HFFc6 (cell line): ENCODE measurements around the gene FBXO2. TPM values are rescaled to one million over a fixed set of nuclear protein-coding genes. Genes with fewer than 3 reads are reported as not detected.
A peak's percentile ranks its signal among the peaks of the same experiment; 100 is the strongest.

Source experiments
- DNase-seq: peaks from one replicate; pipeline ENCODE4 v3.0.0-alpha.2; 2018
- H3K27ac Mint-ChIP-seq: 2 replicates; pipeline ENCODE4 v1.8.0; 2020; ENCODE audit warnings: mild to moderate bottlenecking, mixed read lengths
- H3K27me3 Mint-ChIP-seq: 2 replicates; pipeline ENCODE4 v1.8.0; 2021; ENCODE audit warnings: mild to moderate bottlenecking, moderate library complexity, mixed read lengths; ENCODE audit not compliant: insufficient read depth
- H3K36me3 Mint-ChIP-seq: 2 replicates; pipeline ENCODE4 v1.8.0; 2021; ENCODE audit warnings: low read depth, mixed read lengths
- H3K4me1 Mint-ChIP-seq: 2 replicates; pipeline ENCODE4 v1.8.0; 2020; ENCODE audit warnings: low read depth, mixed read lengths
- H3K4me3 Mint-ChIP-seq: 2 replicates; pipeline ENCODE4 v1.8.0; 2020; ENCODE audit warnings: mild to moderate bottlenecking, moderate library complexity, mixed read lengths
- H3K9me3 Mint-ChIP-seq: 2 replicates; pipeline ENCODE4 v1.8.0; 2020; ENCODE audit warnings: mild to moderate bottlenecking, mixed read lengths
- total RNA-seq, 6 experiments: library from RNA; stranded (reverse); fragmentation: NEBNext Ultra II Directional; extraction: Animal tissue kit (Norgen Biotek cat#: 25700); gene quantifications; 2 replicates in 1 of 6; 3 replicates in 5 of 6; pipeline ENCODE4 v1.2.3, GENCODE V29; 2021
- TF ChIP-seq, protein P1 (sequence below): fragments of 200-600 bp; sonication (generic); IDR thresholded peaks from 2 replicates; pipeline ENCODE4 v1.5.0; 2021; ENCODE audit warnings: antibody characterized with exemption, mild to moderate bottlenecking

The FBXO2 gene
- total RNA-seq, 6 experiments from 2014 or later: 0.66 to 1.7 (median 0.78) TPM

DNA sequence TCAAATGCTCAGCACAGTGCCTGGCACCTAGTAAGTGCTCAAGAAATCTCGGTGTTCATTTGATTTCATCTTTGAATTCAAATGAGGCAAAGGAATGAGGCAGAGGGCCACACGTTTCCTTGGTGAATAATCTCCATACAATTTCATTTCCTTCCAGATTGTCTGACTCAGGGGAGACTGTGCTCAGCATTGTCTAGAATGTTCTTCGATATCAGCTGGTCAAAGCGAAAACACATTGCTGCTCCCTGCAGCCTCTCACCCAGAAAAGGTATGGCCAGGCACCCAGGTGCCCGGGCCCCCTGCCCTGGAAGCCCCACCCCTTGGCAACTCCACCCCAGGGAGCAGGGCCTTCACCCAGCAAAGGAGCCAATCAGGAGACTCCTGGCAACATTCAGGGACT is 55.8 kb downstream of the FBXO2 start:
- no peak overlapping the region for H3K4me3 Mint-ChIP-seq
- H3K4me1 Mint-ChIP-seq: peaks cover 5% of the 10 kb centered on the region; the same call in 1 of the 2 replicates
- TF ChIP-seq, protein P1, sequence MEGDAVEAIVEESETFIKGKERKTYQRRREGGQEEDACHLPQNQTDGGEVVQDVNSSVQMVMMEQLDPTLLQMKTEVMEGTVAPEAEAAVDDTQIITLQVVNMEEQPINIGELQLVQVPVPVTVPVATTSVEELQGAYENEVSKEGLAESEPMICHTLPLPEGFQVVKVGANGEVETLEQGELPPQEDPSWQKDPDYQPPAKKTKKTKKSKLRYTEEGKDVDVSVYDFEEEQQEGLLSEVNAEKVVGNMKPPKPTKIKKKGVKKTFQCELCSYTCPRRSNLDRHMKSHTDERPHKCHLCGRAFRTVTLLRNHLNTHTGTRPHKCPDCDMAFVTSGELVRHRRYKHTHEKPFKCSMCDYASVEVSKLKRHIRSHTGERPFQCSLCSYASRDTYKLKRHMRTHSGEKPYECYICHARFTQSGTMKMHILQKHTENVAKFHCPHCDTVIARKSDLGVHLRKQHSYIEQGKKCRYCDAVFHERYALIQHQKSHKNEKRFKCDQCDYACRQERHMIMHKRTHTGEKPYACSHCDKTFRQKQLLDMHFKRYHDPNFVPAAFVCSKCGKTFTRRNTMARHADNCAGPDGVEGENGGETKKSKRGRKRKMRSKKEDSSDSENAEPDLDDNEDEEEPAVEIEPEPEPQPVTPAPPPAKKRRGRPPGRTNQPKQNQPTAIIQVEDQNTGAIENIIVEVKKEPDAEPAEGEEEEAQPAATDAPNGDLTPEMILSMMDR: no peak
- DNase-seq: peak; percentile 21
- peaks cover 9% of the 10 kb centered on the region for H3K27me3 Mint-ChIP-seq
- H3K27ac Mint-ChIP-seq: no peak overlapping the region
- no peaks in the 10 kb centered on the region for H3K36me3 Mint-ChIP-seq
- no peaks in the 10 kb centered on the region for H3K9me3 Mint-ChIP-seq

Other genes with a start within 250 kb of the FBXO2 start
- not detected for gene DISP3, start 175.3 kb downstream of the FBXO2 start, total RNA-seq
- gene FBXO44, start 448 bp upstream of the FBXO2 start, total RNA-seq: 10 to 100 TPM; 15.1 to 24.1 (median 18.9) TPM
- gene FBXO6, start 9.8 kb upstream of the FBXO2 start, total RNA-seq: 1 to 10 TPM; 2.5 to 4.4 (median 3.6) TPM
- gene MAD2L2, start 26.7 kb upstream of the FBXO2 start, total RNA-seq: 10 to 100 TPM; 31.7 to 48.8 (median 42.2) TPM
- gene DRAXIN, start 37.3 kb upstream of the FBXO2 start, total RNA-seq: not detected
- gene AGTRAP, start 81.7 kb upstream of the FBXO2 start, total RNA-seq: 10 to 100 TPM; 31.4 to 41.4 (median 33.6) TPM
- under 1 TPM in 4 of 6 experiments, not detected in 2; 0.23 to 0.59 (median 0.38) TPM for gene C1orf167, start 107.8 kb upstream of the FBXO2 start, total RNA-seq
- gene MTHFR, start 151.5 kb upstream of the FBXO2 start, total RNA-seq: 10 to 100 TPM in 5 of 6 experiments, 1 to 10 TPM in 1; 9.4 to 11.7 (median 10.5) TPM
- gene CLCN6, start 151.8 kb upstream of the FBXO2 start, total RNA-seq: 1 to 10 TPM; 6.2 to 8.3 (median 7.9) TPM
- not detected for gene NPPA, start 193.4 kb upstream of the FBXO2 start, total RNA-seq
- not detected for gene NPPB, start 204.5 kb upstream of the FBXO2 start, total RNA-seq